Heart left ventricle (tissue), 16 donors: ENCODE results near the gene CFAP77. TPM values are rescaled to one million over a fixed set of nuclear protein-coding genes. Genes with fewer than 3 reads are reported as not detected.

ENCODE experiments used
- ATAC-seq, 4 donors: fragments of 200-7000 bp; cut with Tn5 transposase; one replicate each; pipeline ENCODE4 v1.9.1; 2020 to 2022; ENCODE audit warnings: moderate library complexity in 4 of 4, mild to moderate bottlenecking in 3 of 4, moderate number of reproducible peaks in 1 of 4
- DNase-seq, 5 donors: peaks; one replicate each; pipeline ENCODE4 v3.0.0-alpha.2; 2020
- H3K27ac ChIP-seq, 12 donors: fragments of 200-600 bp; sonication (generic) in 4 of 12; one replicate each; pipeline versions ENCODE4 v1.5.0 to v1.8.0; 2016 to 2022; ENCODE audit warnings: mild to moderate bottlenecking in 2 of 12
- H3K27me3 ChIP-seq, 9 donors: fragments of 200-600 bp; sonication (generic) in 2 of 9; one replicate each; pipeline versions ENCODE4 v1.5.1 to v1.8.0; 2016 to 2022; ENCODE audit warnings: mild to moderate bottlenecking in 3 of 9
- H3K36me3 ChIP-seq, 9 donors: fragments of 200-600 bp; sonication (generic) in 2 of 9; one replicate each; pipeline versions ENCODE4 v1.5.0 to v1.8.0; 2018 to 2022; ENCODE audit warnings: mild to moderate bottlenecking in 2 of 9
- H3K4me1 ChIP-seq, 12 donors: fragments of 200-600 bp; sonication (generic) in 4 of 12; one replicate each; pipeline versions ENCODE4 v1.5.0 to v1.8.0; 2016 to 2022; ENCODE audit warnings: mild to moderate bottlenecking in 3 of 12
- H3K4me3 ChIP-seq, 12 donors: fragments of 200-600 bp; sonication (generic) in 4 of 12; one replicate each; pipeline versions ENCODE4 v1.5.0 to v1.8.0; 2017 to 2022; ENCODE audit warnings: mild to moderate bottlenecking in 9 of 12, moderate library complexity in 4 of 12
- H3K9me3 ChIP-seq, 12 donors: fragments of 200-600 bp; sonication (generic) in 4 of 12; one replicate each; pipeline versions ENCODE4 v1.5.0 to v1.8.0; 2016 to 2022; ENCODE audit warnings: mild to moderate bottlenecking in 1 of 12
- CTCF ChIP-seq, 12 donors: fragments of 200-600 bp; sonication (generic) in 4 of 12; IDR thresholded peaks; one replicate each; pipeline versions ENCODE4 v1.5.0 to v1.8.0; 2018 to 2022; ENCODE audit warnings: antibody characterized with exemption in 12 of 12, mild to moderate bottlenecking in 5 of 12
- POLR2A ChIP-seq, 2 donors: fragments of 450-650 bp; IDR thresholded peaks; one replicate each; pipeline ENCODE4 v1.6.1; 2017; ENCODE audit warnings: antibody characterized with exemption in 2 of 2, mild to moderate bottlenecking in 2 of 2, moderate library complexity in 2 of 2
- WGBS, 4 donors: extraction: QIAGEN DNeasy Blood & Tissue Kit in 2 of 4; methylation state at CpG; one replicate each; pipeline versions ENCODE4 v1.1.5 to v1.1.7; 2013 to 2018; 5-methylcytosine and 5-hydroxymethylcytosine counted together
- intact Hi-C, 10 donors: fragments of 100-400 bp; cut with DNase I; formaldehyde crosslinking; loops; one replicate each; pipeline versions ENCODE4 v1.11.1 to v1.14.2; 2022
- polyA plus RNA-seq, 2 donors: library from polyadenylated mRNA; stranded (reverse); fragments of 200-250 nt; gene quantifications; one replicate each; pipeline ENCODE4 v1.2.3, GENCODE V29; 2013
- total RNA-seq, 9 donors: library from RNA; depleted of rRNA in 2 of 9; stranded (reverse); fragments of >200 nt in 2 of 9; fragmentation: NEBNext Ultra II Directional in 3 of 9; extraction: Animal tissue kit (Norgen Biotek cat#: 25700) in 3 of 9; gene quantifications; one replicate each; pipeline versions ENCODE4 v1.1.0 to v1.2.4, GENCODE V29; 2016 to 2023
- donor health status: ischemic (EF 13 %, LVEDD 7.1; RV severe dilation, severe dysfunction).
- donor health status: healthy with polysubstance abuse.
- donor health status: DM: no; HTN: yes; CAD: no.
- donor health status: DM: no; HTN: no; CAD: no.
- donor health status: ischemic (EF 25% LVEDD 6.9; RV normal size, moderate dysfunction).
- donor health status: ischemic (EF 25% LVEDD 5.7; RV mildly dilated, moderate dysfunction).
- donor health status: healthy.
- donor health status: DM: yes; HTN: yes; CAD: no.
- donor health status: ischemic (EF 35%, LVEDD 5.7; RV mildly dilated, moderate dysfunction).
- donor health status: nonischemic (EF 11% LVEDD 7.7; RV severe dilation, severe dysfunction).
- donor health status: DM: yes; HTN: yes; CAD: no.
- donor health status: PGD.
- donor health status: ischemic (EF 29% LVEDD 5.4; RV normal size, mild dysfunction).
- donor health status: nonischemic (EF 23%, LVEDD 6.1; RV moderate dilation, normal function).

CFAP77 gene
- total and polyA plus RNA-seq, 11 donors = 1.3 to 6.8 (median 2.2) TPM

- peaks cover 0 to 32% (median 1%) of the 10 kb centered on the region in 12 donors for H3K4me1 ChIP-seq
- intact Hi-C loops = no loop called here
- no peak overlapping the region for H3K27ac ChIP-seq
- ATAC-seq (no peak), DNase-seq (no peak)
- no peaks in the 10 kb centered on the region for H3K9me3 ChIP-seq
- 2 to 4% (median 3%) methylated on average over 29 to 73 of the region's 73 CpGs for WGBS, 4 donors
- H3K27me3 ChIP-seq = peaks cover 49 to 68% (median 64%) of the 10 kb centered on the region in 9 donors
- H3K4me3 ChIP-seq = no peak overlapping the region
- TF ChIP-seq POLR2A (IDR thresholded peaks at IDR 0.05) (no peak), CTCF (IDR thresholded peaks at IDR 0.05) (no peak)
- peaks cover 0 to 26% (median 15%) of the 10 kb centered on the region in 9 donors for H3K36me3 ChIP-seq
Measured at GRCh38 chr9:132590318-132591182, 180.5 kb downstream of the CFAP77 start.

GRCh38 chr9:132591244-132591643 lies 181.2 kb downstream of the CFAP77 start:
- TF ChIP-seq POLR2A (IDR thresholded peaks at IDR 0.05) (no peak), CTCF (IDR thresholded peaks at IDR 0.05) (no peak)
- peaks cover 42 to 61% (median 57%) of the 10 kb centered on the region in 9 donors for H3K27me3 ChIP-seq
- peaks cover 0 to 32% (median 1%) of the 10 kb centered on the region in 12 donors for H3K4me1 ChIP-seq
- WGBS, 4 donors = 28 to 35% (median 32%) methylated on average over 5 to 6 of the region's 6 CpGs
- DNase-seq (no peak), ATAC-seq (no peak)
- H3K9me3 ChIP-seq = no peaks in the 10 kb centered on the region
- H3K27ac ChIP-seq = no peak overlapping the region
- intact Hi-C loops = no loop called here
- peaks cover 0 to 33% (median 15%) of the 10 kb centered on the region in 9 donors for H3K36me3 ChIP-seq
- no peak overlapping the region for H3K4me3 ChIP-seq

DNA sequence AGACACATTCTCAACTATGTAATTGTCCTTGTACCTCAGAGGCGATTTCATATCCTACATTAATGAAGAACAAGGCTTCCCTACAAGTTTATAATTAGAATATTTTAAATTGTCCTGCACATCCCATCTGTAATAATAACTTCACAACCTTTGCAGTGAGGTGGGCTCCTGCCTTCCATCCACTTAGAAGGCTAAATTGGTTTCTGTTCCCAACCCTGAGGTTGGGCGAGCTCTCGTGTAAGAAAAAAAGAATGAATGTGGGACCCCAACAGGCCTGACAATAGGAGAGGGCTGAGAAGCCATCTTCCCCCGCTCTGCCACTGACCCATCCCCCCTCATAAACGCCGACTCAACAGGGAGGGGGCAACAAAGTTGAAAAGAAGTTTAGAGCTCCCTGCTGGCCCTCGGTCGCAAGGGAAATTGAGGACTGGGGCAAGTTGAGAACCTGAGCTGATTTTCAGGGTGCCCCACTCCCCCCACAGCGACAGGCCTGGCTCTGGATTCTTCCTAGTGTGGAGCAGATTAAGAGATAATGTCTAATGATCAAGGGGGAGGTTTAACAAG lies 181.8 kb downstream of the CFAP77 start:
- Histone ChIP-seq H3K4me3 (no peak overlapping the region), H3K9me3 (no peaks in the 10 kb centered on the region), H3K4me1 (peaks cover 0 to 34% (median 5%) of the 10 kb centered on the region in 12 donors), H3K27ac (no peak overlapping the region), H3K36me3 (peaks cover 0 to 38% (median 15%) of the 10 kb centered on the region in 9 donors), H3K27me3 (peaks cover 37 to 55% (median 51%) of the 10 kb centered on the region in 9 donors)
- 59 to 65% (median 61%) methylated on average over 9 of the region's 9 CpGs for WGBS, 4 donors
- TF ChIP-seq POLR2A (IDR thresholded peaks at IDR 0.05) (no peak), CTCF (IDR thresholded peaks at IDR 0.05) (no peak)
- no peak for ATAC-seq
- DNase-seq = no peak
- intact Hi-C loops = no loop called here

DNA sequence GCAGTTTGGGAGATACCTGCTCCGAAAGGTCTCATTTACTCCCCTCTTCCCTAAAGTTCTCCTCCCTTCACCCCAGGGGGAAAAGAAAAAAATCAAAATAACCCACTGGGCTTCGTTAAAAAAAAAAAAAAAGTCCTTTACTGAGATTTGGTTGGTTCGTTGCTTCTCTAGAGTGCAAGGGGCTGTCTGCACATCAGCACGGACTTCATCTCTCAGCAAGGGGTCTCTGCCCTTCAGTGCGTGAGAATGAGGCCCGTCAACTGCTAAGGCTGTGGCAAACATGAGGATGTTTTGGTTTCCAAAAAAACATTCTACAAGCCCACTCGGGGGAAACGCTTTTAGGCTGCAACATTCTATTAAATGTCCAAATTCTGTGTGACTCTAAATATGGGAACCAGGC lies 182.4 kb downstream of the CFAP77 start:
- ATAC-seq (no peak), DNase-seq (no peak)
- TF ChIP-seq POLR2A (IDR thresholded peaks at IDR 0.05) = no peak
- TF ChIP-seq CTCF (IDR thresholded peaks at IDR 0.05) = no peak
- Histone ChIP-seq H3K27me3 (peaks cover 31 to 49% (median 45%) of the 10 kb centered on the region in 9 donors), H3K9me3 (no peaks in the 10 kb centered on the region), H3K4me3 (no peak overlapping the region), H3K36me3 (peaks cover 0 to 41% (median 15%) of the 10 kb centered on the region in 9 donors), H3K27ac (no peak overlapping the region), H3K4me1 (peaks cover 0 to 31% (median 8%) of the 10 kb centered on the region in 12 donors)
- intact Hi-C loops = no loop called here
- whole genome bisulfite sequencing, 4 donors = 77 to 85% (median 80%) methylated on average over 8 of the region's 8 CpGs
